Activated T-cell treated with anti-CD3 and anti-CD28 coated beads, Interleukin-2, amount 50 U/mL, for 72 hours (primary cell): ENCODE results near the gene KRTAP5-7. TPM values are rescaled to one million over a fixed set of nuclear protein-coding genes. Genes with fewer than 3 reads are reported as not detected.

Experiments
- ATAC-seq, 2 donors: fragments of 150-1000 bp; cut with Tn5 transposase; replicated peaks in 1 of 2; 2 replicates each; pipeline ENCODE4 v1.10.0; 2021; ENCODE audit warnings: moderate library complexity in 2 of 2, mild to moderate bottlenecking in 1 of 2
- DNase-seq, 2 donors: peaks; one replicate each; pipeline ENCODE4 v3.0.0; 2021 to 2022; ENCODE audit warnings: mixed read lengths in 1 of 2
- H3K27ac Mint-ChIP-seq: one replicate; pipeline ENCODE4 v1.8.0; 2022; ENCODE audit warnings: mild to moderate bottlenecking, moderate library complexity, mixed read lengths
- H3K27me3 Mint-ChIP-seq: one replicate; pipeline ENCODE4 v1.8.0; 2022; ENCODE audit warnings: low read depth, mixed read lengths
- H3K36me3 Mint-ChIP-seq, 2 donors: one replicate each; pipeline ENCODE4 v1.8.0; 2022; ENCODE audit warnings: mixed read lengths in 2 of 2, mild to moderate bottlenecking in 1 of 2; ENCODE audit not compliant: insufficient read depth in 2 of 2
- H3K4me1 Mint-ChIP-seq: one replicate; pipeline ENCODE4 v1.8.0; 2022; ENCODE audit warnings: low read depth, mixed read lengths
- H3K4me3 Mint-ChIP-seq, 2 donors: one replicate each; pipeline ENCODE4 v1.8.0; 2022; ENCODE audit warnings: mild to moderate bottlenecking in 2 of 2, mixed read lengths in 2 of 2, moderate library complexity in 2 of 2
- H3K9me3 Mint-ChIP-seq, 2 donors: one replicate each; pipeline ENCODE4 v1.8.0; 2022; ENCODE audit warnings: mixed read lengths in 2 of 2
- total RNA-seq, 2 donors: library from RNA; stranded (reverse); gene quantifications; one replicate each; pipeline ENCODE4 v1.2.3, GENCODE V29; 2022

The KRTAP5-7 gene
- total RNA-seq, 2 donors from 2014 or later, result not detected

GRCh38 chr11:71577469-71578004 is 50.5 kb downstream of the KRTAP5-7 start:
- Mint-ChIP-seq H3K36me3 (no peaks in the 10 kb centered on the region), H3K9me3 (no peaks in the 10 kb centered on the region), H3K27me3 (peaks cover 25% of the 10 kb centered on the region), H3K27ac (no peak overlapping the region), H3K4me1 (peaks cover 11% of the 10 kb centered on the region), H3K4me3 (no peak overlapping the region)
- ATAC-seq (no peak), DNase-seq (no peak)

Other genes starting within 250 kb of the KRTAP5-7 start
- 10 to 100 TPM; 22.2 to 23.4 TPM for gene DHCR7, start 78.9 kb upstream of the KRTAP5-7 start, total RNA-seq
- gene NADSYN1, start 74.1 kb upstream of the KRTAP5-7 start, total RNA-seq, result 100 to 1,000 TPM; 107 to 111 TPM
- gene KRTAP5-8, start 10.8 kb downstream of the KRTAP5-7 start, total RNA-seq, result not detected
- under 1 TPM in 1 of 2 donors, not detected in 1; 0.21 TPM for gene KRTAP5-9, start 21.2 kb downstream of the KRTAP5-7 start, total RNA-seq
- gene KRTAP5-10, start 38.3 kb downstream of the KRTAP5-7 start, total RNA-seq, result not detected
- gene KRTAP5-11, start 55.6 kb downstream of the KRTAP5-7 start, total RNA-seq, result not detected